Measurements from ENCODE around the gene FBXO10.
"Not testable (repeated sequence)": the region's sequence is repeated elsewhere in the genome, so short reads cannot be mapped to it uniquely, and the experiment has no call there.

FBXO10 gene

DNA sequence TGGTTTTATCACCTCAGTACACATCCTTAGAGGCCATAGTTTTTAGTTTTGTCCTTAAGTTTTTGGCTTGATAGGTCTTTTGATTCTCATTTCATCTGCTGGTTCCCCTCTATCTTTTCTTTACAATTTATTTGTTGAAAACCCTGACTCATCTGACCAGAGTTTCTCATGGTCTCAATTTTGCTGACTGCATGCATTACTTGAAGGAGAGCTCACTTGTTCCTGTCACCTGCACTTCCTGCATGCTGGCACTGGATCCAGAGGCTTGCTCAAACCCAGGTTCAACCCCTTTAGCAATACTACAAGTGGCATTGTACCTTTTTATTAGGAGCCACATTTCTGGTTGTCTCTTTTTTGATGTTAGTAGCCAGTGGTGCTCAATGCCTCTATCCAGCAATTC is 26.7 kb downstream of the FBXO10 start:
- no peak for DNase-seq

DNA sequence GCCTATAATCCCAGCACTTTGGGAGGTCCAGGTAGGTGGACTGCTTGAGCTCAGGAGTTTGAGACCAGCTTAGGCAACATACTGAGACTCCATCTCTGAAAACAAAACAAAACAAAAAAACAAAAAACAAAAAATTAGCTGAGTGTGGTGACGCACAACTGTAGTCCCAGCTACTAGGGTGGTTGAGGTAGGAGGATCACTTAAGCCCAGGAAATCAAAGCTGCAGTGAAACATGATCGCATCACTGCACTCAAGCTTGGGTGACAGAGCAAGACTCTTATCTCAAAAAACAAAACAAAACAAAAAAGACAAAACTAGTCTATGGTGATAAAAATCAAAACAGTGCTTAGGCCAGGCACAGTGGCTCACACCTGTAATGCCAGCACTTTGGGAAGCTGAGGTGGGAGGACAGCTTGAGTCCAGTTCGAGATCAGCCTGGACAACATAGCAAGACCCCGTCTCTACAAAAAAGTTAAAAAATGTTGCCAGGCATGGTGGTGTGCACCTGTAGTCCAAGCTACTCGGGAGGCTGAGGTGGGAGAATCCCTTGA is 28.8 kb downstream of the FBXO10 start:
- no peak for DNase-seq

- no peak for DNase-seq
Measured at GRCh38 chr9:37543468-37543867, 32.7 kb downstream of the FBXO10 start.

GRCh38 chr9:37542895-37543294 is 33.3 kb downstream of the FBXO10 start:
- DNase-seq: no peak

GRCh38 chr9:37542488-37542887 is 33.7 kb downstream of the FBXO10 start:
- no peak for DNase-seq

DNA sequence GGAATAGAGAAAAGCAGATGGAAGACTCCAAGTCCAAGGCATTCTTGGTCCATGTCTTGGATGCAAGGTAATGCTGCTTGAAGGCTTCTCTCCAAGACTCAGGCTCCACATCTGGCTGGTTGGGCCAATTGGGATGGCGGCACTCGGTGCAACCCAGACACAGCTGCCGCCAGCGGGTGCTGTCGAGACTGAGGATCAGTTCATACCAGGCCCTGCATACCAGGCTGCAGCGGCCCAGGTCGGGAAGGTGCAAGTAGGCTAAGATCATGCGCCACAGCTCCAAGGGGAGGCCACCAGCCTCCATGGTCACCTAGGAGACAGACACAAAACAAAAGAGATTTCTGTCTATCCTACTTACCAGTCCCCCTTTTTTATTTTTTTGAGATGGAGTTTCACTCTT is 34.7 kb downstream of the FBXO10 start:
- DNase-seq: no peak

- DNase-seq: no peak
Measured at GRCh38 chr9:37540634-37541033, 35.5 kb downstream of the FBXO10 start.

DNA sequence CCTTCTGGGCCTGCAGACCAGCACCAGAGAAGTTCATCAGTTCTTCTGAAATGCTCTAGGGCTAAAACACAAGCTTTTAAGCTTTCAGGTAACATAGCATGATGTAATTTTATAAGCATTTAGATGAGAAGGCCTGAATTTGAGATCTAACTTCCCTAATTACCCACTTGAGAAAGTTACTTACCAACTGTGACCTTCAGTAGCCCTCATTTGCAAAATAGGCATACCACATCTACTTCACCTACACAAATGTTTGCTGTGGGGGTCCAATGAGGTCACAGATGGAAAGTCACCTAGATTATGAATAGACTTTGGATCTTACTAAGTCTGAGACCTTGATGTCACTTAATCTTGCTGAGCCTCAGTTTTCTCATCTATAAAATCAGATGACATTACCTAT is 36.5 kb downstream of the FBXO10 start:
- DNase-seq: no peak

- DNase-seq: no peak
Measured at GRCh38 chr9:37538099-37538498, 38.1 kb downstream of the FBXO10 start.

DNA sequence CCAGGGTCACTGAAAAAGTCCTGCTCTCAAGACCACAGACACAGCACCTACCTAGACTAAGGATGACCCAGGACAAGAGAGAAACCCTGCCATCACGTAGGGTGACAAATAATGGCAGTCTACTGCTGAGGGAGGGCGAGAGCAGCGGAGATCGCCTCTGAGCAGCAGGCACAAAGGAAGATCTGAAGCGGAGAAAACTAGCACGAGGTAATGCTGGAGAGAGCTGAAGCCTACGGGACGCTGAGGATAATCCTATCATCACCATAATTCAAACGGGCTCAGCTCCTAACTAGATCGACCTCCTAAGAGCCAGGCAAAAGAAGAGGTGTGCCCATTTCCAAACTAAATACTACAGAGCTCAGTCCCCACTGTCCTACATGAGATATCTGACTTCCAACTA is 41.3 kb downstream of the FBXO10 start:
- no peak for DNase-seq

DNA sequence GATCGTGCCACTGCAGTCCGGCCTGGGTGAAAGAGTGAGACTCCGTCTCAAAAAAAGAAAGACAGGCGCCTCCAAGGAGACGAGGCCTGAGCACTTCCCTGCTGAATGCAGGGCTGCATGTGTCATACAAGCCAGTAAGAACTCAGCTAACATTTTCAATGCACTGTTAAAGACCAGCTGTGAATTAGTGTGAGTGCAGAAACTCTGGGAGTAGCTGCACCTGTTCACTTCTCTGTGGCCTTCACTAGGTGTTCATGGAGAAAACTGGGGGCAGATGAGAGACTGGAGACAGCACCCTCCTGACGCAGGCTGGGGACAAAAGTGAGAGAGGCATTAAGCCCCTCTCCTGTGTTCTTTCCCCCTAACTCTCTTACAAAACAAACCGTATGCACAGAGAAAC is 41.8 kb downstream of the FBXO10 start:
- DNase-seq: no peak

DNA sequence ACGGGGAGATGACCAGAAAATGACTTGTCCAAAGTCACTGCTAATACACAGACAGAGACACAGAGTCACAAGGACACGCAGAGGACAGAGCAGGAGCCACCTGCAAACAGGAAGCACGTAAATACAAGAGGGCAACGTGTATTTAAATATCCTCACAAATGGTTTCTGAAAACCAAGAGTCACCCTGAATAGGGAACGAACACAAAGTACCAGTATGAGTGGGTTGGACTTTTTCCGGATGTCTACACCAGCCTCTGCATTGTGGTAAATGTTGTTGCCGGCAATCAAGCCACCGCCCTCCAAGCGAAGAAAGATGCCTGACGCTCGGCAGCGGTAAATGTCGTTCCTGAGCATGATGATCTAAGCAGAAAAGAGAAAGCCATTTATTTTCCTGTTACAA is 44.5 kb downstream of the FBXO10 start:
- DNase-seq: no peak

- peak; percentile 28 to 44 (median 28) for DNase-seq
Measured at GRCh38 chr9:37528652-37529471, 47.3 kb downstream of the FBXO10 start.

DNA sequence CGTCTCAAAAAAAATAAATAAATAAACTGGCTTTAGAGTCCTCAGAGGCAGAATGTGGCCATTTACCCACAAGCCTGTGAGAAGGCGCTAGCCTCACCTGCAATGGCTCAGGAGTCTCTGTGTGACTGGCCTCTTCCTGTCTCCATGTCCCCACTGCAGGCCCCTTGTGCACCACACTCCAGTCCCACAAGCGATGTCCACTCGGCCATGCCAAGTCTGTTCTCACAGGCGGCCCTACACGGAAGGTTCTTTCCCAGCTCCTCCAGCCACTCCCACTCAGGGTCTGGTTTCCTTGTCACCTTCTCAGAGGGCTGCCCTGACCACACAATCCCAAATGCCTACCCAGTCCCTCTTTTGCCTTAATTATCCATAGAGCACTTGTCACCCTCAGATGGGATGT is 52.3 kb downstream of the FBXO10 start:
- no peak for DNase-seq

DNA sequence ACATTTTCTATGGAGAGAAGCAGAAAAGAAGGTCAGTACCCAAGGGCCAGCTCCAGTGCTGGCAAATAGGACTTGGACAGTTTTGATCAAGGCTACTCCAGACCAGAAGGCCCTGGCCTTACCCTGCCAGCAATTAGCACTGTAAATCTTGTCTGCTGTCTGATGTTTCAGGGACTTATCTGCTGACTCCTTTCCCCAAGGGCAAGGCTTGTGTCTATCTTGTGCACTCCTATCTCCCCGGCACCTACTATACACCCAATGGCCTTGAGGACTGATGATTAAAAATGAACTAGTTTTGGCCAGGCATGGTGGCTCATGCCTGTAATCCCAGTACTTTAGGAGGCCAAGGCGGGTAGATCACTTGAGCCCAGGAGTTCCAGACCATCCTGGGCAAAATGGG is 53.2 kb downstream of the FBXO10 start:
- DNase-seq: no peak

DNA sequence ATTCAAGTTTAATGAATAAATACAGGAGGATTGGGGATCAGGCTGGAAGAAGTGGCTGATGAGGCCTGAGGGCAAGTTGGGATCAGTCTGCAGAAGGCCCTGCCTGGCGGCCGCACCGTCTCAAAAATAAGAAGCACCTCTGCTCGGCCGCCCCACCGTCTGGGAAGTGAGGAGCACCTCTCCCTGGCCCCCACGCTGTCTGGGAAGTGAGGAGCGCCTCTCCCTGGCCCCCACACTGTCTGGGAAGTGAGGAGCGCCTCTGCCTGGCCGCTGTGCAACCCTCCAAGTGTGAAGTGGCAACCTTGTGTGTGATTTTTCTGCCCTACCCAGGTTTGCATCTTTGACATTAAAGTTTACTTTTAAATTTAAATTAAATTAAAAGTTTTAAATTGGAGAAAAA is 55.1 kb downstream of the FBXO10 start:
- no peak for DNase-seq

DNA sequence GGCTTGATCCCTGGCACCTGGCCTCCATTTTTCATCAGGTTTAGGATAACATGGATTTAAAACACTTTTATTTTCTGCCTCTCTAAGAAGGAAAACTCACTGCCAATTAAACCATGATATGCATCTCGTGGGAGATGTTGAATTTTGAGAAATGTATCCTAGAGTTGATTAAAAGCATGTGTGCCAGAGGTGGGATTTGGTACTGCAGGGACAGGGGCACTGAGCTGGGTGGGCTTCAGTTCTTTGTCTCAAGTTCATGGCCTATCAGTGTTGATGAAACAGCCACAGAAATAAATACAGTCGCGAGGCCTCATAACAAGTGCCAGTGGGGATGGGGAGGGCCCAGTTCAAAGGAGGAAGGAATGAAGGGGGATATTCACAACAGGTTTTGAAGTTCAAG is 55.5 kb downstream of the FBXO10 start:
- no peak for DNase-seq

GRCh38 chr9:37517923-37518322 is 58.3 kb downstream of the FBXO10 start:
- no peak for DNase-seq

- DNase-seq: no peak
Measured at GRCh38 chr9:37515620-37516258, 60.4 kb downstream of the FBXO10 start.

DNA sequence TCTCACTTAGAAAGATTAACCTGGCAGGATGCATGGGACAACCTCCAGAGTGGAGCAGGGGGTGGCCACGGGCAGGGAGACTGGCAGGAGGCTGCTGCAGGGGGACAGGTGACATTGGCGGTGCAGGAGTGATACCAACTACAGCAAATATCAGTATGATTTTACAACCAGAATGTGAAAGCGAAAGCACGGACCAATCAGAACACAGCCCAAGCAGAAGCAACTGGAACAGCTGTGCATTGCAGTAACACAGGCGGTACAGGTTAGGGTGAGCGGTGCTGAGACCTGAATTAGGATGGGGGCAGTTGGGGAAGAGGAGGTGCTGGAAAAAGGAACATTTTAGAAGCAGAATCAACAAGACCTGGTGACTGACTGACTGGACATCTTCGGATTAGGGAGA is 61.2 kb downstream of the FBXO10 start:
- no peak for DNase-seq

- DNase-seq: not testable (repeated sequence)
Measured at GRCh38 chr9:37514415-37514814, 61.8 kb downstream of the FBXO10 start.

DNA sequence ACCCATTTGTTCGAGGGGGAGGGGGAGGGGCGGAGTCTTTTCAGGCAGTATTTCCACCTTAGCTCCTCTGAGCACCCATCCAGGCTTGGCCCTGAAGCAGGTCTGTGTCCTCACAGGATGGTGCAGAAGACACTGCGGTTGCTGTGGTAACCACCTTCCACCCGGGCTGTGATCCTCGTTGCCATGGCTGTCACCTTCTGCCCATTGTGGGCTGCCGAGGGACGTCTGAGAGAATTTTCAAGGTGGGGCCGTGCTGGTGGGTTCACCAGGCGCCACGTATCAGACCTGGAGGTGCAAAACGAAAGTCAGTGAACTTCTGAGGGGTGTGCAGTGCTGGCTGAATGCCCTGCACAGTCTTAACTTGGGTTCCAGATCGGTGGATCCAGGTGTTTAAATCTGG is 63.7 kb downstream of the FBXO10 start:
- DNase-seq: no peak

DNA sequence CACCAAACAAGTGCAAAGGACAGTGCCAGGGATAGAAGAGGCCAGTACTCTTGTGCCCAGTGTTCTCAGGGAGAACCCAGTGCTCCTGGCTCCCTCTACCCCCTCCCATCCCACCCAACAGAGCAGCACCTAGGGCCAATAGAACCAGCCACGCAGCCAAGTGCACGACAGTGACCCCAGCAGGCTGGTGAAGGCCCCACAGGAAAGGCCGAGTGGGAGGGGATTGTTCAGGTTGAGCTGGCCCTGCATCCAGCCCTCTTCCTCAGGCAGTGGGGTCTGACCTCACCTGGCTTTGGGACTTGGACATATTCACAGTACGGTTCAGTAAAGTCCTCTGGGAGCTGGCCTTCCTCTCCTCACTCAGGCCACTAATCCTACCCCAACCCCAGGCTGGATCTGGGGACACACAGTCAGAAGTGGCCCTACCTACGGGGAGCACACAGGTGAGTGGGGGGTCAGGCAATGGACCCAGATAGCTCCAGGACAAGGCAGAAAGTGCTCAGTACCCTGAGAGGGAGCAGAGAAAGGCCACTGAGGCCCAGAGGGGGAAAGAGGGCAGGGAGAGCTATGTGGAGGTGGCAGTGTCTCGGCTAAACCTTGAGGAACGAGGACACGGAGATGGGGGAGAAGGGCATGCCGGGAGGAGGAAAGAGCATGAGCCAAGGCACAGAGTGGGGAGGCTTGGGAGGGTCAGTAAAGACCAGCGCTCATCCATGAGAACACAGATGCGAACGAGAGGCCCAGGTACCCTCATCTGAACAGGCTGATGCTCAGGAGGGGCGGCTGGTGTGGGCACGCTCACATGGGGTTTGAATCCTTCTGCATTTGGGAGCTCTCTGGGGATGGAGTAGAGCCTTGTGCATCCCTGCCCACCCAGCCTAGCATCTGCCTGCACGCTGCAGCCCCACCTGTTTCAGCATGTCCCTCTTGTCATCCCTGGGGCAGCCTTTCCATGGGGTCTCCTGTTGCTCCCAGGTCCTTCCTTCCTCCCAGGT is 64.9 kb downstream of the FBXO10 start:
- DNase-seq: no peak
